Gastrocnemius medialis (tissue), 4 donors: Measurements from ENCODE around the gene SAP30BP.

ENCODE experiments used
- CTCF ChIP-seq, 5 experiments: fragments of 450-650 bp in 3 of 5; fragments of 200-600 bp in 2 of 5; sonication (generic) in 2 of 5; IDR thresholded peaks in 4 of 5; conservative IDR thresholded peaks in 1 of 5; 1 replicate in 4 of 5; 2 replicates in 1 of 5; pipeline ENCODE4 v1.5.1; 2016 to 2019; ENCODE audit warnings: antibody characterized with exemption in 5 of 5, mild to moderate bottlenecking in 3 of 5, moderate library complexity in 3 of 5
- POLR2A ChIP-seq, 2 donors: fragments of 450-650 bp; IDR thresholded peaks; one replicate each; pipeline ENCODE4 v1.6.1; 2017; ENCODE audit warnings: antibody characterized with exemption in 2 of 2, mild to moderate bottlenecking in 2 of 2, moderate library complexity in 2 of 2

GRCh38 chr17:75634376-75634740 is 32.8 kb upstream of the SAP30BP start:
- TF ChIP-seq CTCF (IDR thresholded peaks at IDR 0.05 in 4 of 5, conservative IDR thresholded peaks at IDR 0.05 in 1 of 5) (no peak), POLR2A (IDR thresholded peaks at IDR 0.05) (no peak)
